AG04449 (cell line): ENCODE measurements around the gene ZDHHC3.

Experiments used
- CTCF ChIA-PET: fragments of 350-600 bp; formaldehyde crosslinking; extraction: SDS; loops from one replicate; lab custom pipeline; 2021; ENCODE audit warnings: antibody characterized with exemption; lab: Yijun Ruan, JAX
- POLR2A ChIA-PET: fragments of 400-600, 350-600 bp; formaldehyde crosslinking; extraction: SDS; loops from one replicate; lab custom pipeline; 2020; ENCODE audit warnings: antibody characterized with exemption, inconsistent platforms; lab: Yijun Ruan, JAX
- DNase-seq: peaks from one replicate; pipeline ENCODE4 v3.0.0-alpha.2; 2010; ENCODE audit warnings: low read depth, low spot score
- H3K4me3 ChIP-seq: 2 replicates; pipeline ENCODE4 v1.5.1; 2011; ENCODE audit warnings: low read depth, mild to moderate bottlenecking, control low read depth, low read length
- TF ChIP-seq, protein P1 (sequence below): IDR thresholded peaks from one replicate; pipeline ENCODE4 v1.5.1; 2011; ENCODE audit warnings: mild to moderate bottlenecking, moderate library complexity, low read length, control low read depth, inconsistent platforms; ENCODE audit not compliant: insufficient read depth; ENCODE audit errors: missing control alignments

Gene ZDHHC3

DNA sequence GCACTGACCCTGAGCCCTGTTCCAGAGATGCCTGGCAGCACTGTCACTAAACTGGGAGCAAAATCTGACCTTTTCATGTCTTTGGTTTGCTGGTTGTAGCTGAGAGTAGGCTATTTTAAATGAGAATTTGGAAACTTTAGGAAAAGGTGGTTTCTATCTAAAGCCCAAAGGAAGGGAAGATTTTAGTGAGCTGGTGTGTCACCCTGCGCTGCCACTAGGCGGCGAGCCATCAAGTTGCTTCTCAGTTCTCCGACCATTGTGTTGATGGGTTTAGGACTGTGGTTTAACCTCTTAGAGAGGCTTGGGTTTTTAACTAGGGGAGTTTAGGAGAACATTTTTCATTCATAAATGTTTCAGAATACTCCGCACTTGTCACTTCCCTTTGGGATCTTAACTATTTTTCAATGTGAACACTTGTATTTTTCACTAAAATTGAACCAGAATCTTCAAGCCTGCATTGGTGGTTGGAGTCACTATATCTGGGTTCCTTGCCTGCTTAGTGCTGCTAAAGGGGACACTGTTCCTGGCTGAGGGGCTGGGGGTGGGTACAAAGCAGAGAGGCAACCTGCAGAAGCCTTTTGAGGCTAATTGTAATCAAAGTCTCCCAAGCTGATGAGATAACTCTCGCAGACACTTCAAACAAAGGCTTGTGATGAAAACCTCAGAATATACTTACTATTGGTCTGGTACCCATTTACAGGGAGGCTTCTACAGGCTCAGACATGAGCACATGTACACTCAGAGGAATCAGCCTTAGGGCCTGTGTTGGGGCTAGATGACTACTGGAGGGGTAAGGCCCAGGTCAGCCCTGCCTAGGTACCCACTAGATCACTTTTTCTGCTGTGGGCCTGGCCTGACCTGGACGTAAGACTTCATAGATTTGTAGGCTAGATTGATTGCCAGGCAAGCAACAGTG is 16.8 kb upstream of the ZDHHC3 start:
- no peak for DNase-seq
- no peak overlapping the region for H3K4me3 ChIP-seq
- CTCF ChIA-PET: interaction anchor here (1.1 to 3.2 kb wide), 7 partner anchors 9 to 44 kb away, joined by 3 to 33 read pairs (median 6); partner anchors contain the start of genes EXOSC7 and ZDHHC3
- TF ChIP-seq, protein P1, sequence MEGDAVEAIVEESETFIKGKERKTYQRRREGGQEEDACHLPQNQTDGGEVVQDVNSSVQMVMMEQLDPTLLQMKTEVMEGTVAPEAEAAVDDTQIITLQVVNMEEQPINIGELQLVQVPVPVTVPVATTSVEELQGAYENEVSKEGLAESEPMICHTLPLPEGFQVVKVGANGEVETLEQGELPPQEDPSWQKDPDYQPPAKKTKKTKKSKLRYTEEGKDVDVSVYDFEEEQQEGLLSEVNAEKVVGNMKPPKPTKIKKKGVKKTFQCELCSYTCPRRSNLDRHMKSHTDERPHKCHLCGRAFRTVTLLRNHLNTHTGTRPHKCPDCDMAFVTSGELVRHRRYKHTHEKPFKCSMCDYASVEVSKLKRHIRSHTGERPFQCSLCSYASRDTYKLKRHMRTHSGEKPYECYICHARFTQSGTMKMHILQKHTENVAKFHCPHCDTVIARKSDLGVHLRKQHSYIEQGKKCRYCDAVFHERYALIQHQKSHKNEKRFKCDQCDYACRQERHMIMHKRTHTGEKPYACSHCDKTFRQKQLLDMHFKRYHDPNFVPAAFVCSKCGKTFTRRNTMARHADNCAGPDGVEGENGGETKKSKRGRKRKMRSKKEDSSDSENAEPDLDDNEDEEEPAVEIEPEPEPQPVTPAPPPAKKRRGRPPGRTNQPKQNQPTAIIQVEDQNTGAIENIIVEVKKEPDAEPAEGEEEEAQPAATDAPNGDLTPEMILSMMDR: peak; percentile 51
- POLR2A ChIA-PET: interaction anchor here (1.2 kb wide), 1 partner anchor 18 kb away, joined by 3 read pairs; no protein-coding TSS in a partner anchor

DNA sequence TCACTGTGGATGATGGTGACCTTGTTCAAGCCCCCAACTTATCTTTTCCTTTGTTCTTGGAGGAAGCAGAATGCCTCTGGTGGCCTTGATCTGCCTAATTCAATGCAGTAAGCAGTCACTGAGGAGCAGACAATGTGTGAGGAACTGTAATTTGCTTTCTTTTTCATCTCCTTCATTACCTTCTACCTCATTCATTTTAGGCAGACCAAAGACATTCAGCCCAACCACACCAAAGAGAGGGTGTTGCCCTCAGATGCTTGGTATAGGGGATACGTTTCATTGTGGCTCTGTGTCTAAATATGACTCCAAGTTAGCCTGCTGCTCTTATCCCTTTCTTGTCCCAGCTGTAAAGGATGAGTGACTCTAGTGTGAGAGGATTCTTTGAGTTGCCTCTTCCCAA is 15.4 kb upstream of the ZDHHC3 start:
- DNase-seq: no peak
- no peak overlapping the region for H3K4me3 ChIP-seq
- ChIA-PET POLR2A (no interaction called here), CTCF (interaction anchor here (0.8 to 3.2 kb wide), 7 partner anchors 8 to 18 kb away, joined by 3 to 33 read pairs (median 8); partner anchors contain the start of genes EXOSC7 and ZDHHC3)
- TF ChIP-seq, protein P1: no peak

DNA sequence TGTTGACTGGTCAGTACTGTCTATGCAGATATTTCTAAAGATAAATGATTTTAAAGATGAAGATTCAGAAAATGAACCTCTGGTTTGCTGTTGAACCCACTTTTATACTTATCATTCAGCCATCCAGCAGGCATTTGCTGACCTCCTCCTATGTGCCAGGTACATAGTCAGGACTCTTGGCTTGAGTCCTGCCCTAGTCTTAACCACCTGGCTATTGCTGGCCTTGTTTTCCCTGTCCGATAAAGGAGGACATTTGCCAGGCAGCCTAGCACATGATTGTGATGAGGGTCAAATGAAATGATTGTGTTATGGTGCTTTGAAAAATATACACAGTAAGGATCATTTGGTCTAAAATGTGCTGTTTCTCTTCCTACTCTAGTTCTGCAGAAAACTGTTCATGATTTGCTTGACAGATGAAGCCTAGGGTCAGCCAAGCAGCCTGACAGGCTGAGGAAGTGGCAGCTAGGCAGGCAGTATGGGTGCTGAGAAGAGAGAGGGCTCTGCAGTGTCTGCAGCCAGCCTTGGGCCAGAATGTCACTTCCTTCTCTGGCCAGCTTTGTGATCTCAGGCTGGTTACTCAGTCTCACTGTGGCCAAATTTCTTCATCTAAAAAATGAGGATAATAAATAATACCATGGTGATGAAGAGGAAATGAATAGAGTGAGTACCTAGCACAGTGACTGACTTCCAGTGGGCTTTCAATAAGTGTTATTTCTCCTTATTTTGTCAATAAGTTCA is 13.8 kb upstream of the ZDHHC3 start:
- CTCF ChIA-PET: interaction anchor here (1.1 to 2.4 kb wide), 3 partner anchors 11 to 21 kb away, joined by 3 to 8 read pairs (median 4); no protein-coding TSS in a partner anchor
- POLR2A ChIA-PET: no interaction called here

DNA sequence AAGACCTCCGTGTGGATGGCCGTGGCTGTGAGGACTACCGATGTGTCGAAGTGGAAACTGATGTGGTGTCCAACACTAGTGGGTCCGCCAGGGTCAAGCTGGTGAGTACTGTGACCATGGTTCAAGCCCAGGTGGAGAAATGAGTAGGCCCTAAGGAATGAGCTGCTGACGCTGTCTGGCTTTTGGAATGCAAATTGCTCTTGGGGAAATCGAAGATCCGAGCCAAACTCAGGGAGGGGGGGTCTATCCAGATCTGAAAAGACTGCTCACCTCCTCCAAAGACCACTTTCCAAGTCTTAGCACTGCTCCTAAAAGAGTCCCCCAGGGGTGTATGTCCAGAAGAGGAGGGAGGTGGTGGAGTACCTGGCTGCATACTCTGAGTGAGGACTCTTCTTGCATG is 13.2 kb upstream of the ZDHHC3 start:
- ChIA-PET CTCF (interaction anchor here (2.2 kb wide), 1 partner anchor 11 kb away, joined by 14 read pairs; no protein-coding TSS in a partner anchor), POLR2A (no interaction called here)
- TF ChIP-seq, protein P1: no peak
- DNase-seq: no peak
- no peak overlapping the region for H3K4me3 ChIP-seq

More for the DNA sequence above, 13.8 kb upstream of the ZDHHC3 start:
- TF ChIP-seq, protein P1: no peak
- DNase-seq: no peak
- no peak overlapping the region for H3K4me3 ChIP-seq

DNA sequence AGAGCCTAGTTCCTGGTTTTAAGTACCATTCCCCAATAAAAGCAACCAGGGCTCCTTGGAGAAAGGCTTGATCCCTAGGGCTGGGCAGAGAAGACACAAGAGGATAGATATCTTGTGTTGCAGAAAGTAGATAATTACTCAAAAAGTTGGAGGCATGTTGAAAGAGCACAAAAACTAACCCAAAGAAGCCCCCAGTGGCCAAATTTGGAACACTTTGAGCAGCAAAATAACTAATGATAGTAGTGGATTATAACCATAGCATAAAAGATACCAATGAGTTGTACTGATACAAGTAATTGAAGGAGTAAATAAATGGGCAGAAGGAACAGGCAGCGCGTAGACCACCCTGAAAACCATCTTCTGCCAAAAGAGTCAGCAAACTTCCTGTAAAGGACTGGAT is 12.1 kb upstream of the ZDHHC3 start:
- ChIA-PET CTCF (interaction anchor here (1.1 to 2.2 kb wide), 3 partner anchors 8 to 60 kb away, joined by 3 to 14 read pairs (median 7); no protein-coding TSS in a partner anchor), POLR2A (no interaction called here)
- DNase-seq: no peak
- H3K4me3 ChIP-seq: no peak overlapping the region
- TF ChIP-seq, protein P1: peak; percentile 26
